ENCODE measurements around the gene RECK.
"Not testable (repeated sequence)": the region's sequence is repeated elsewhere in the genome, so short reads cannot be mapped to it uniquely, and the experiment has no call there.

RECK gene

GRCh38 chr9:36036780-36037548 lies at the start of gene RECK:
TSS of gene RECK (plus strand) at chr9:36036913. CDS start at chr9:36036999, 86 bp downstream.
- Histone ChIP-seq H3K9me3 (ENCODE audit: insufficient read depth, low read length) (no peaks in the 10 kb centered on the region), H3K27me3 (ENCODE audit: insufficient read depth, insufficient read length) (no peaks in the 10 kb centered on the region), H3K4me3 (ENCODE audit: insufficient read length, low read depth) (peak within 1 kb of the TSS; percentile 84), H3K36me3 (ENCODE audit: insufficient read depth, insufficient read length, low read length) (peaks cover 2% of the 10 kb centered on the region), H3K4me1 (ENCODE audit: insufficient read depth, insufficient read length) (no peaks in the 10 kb centered on the region), H3K9ac (ENCODE audit: insufficient read length, low read depth) (peak within 1 kb of the TSS; percentile 85)
- TF ChIP-seq YY1 (IDR thresholded peaks at IDR 0.05; ENCODE audit: insufficient read depth, insufficient read length) = peak; percentile 45
- no peak for TF ChIP-seq SUZ12 (IDR thresholded peaks at IDR 0.05; ENCODE audit: extremely low read depth, insufficient read depth, insufficient read length)
- peak; percentile 67 for DNase-seq (ENCODE audit: low read depth, low spot score)

DNA sequence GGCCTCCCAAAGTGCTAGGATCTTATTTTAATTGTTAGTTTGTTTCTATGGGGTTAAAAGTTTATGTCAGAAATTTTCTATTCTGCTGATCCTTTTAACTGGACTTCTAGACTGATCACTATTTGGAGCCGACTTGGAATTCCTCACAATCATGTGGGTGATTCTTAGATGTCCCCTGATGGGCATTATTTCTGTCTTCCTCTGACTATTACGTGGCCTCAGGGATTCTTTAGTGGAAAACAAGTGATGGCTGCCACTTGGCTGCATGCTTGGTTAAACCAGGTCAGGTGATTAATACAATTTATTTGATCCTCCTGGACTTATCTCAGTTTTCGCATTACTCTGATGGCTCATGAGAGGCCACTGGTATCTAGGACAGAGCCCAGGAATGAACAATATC lies 46.6 kb upstream of the RECK start:
- DNase-seq (ENCODE audit: low read depth, low spot score) = no peak
- TF ChIP-seq ZNF274 (IDR thresholded peaks at IDR 0.05; ENCODE audit: low read depth, low read length) (no peak), YY1 (IDR thresholded peaks at IDR 0.05; ENCODE audit: insufficient read depth, insufficient read length) (no peak), SUZ12 (IDR thresholded peaks at IDR 0.05; ENCODE audit: extremely low read depth, insufficient read depth, insufficient read length) (no peak)

DNA sequence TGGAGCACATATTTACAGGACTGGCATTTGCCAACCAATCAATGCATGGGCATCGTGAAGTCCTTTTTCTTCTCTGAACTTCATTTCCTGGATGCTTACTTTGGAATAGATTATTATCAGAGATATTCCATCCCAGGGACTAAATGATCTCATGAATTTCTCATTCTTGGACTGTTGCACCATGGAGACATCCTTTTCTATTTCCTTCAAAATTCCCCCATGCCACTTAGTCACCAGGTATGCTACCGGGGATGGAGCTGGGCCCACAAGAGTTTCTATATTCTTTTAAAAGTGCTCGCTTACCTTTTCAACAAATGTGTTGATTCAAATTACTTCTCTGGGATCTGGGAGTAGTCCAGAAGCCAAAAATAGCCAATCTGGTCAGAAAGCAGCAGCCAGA lies 43.6 kb upstream of the RECK start:
- not testable (repeated sequence) for H3K36me3 ChIP-seq (ENCODE audit: insufficient read depth, insufficient read length, low read length); H3K27me3 ChIP-seq (ENCODE audit: insufficient read depth, insufficient read length); H3K9ac ChIP-seq (ENCODE audit: insufficient read length, low read depth); H3K4me3 ChIP-seq (ENCODE audit: insufficient read length, low read depth); H3K4me1 ChIP-seq (ENCODE audit: insufficient read depth, insufficient read length); DNase-seq (ENCODE audit: low read depth, low spot score); H3K9me3 ChIP-seq (ENCODE audit: insufficient read depth, low read length)

More for the DNA sequence above, 46.6 kb upstream of the RECK start:
- no peaks in the 10 kb centered on the region for H3K9me3 ChIP-seq (ENCODE audit: insufficient read depth, low read length)
- no peaks in the 10 kb centered on the region for H3K36me3 ChIP-seq (ENCODE audit: insufficient read depth, insufficient read length, low read length)
- H3K4me3 ChIP-seq (ENCODE audit: insufficient read length, low read depth) = no peak overlapping the region
- no peaks in the 10 kb centered on the region for H3K4me1 ChIP-seq (ENCODE audit: insufficient read depth, insufficient read length)
- no peaks in the 10 kb centered on the region for H3K27me3 ChIP-seq (ENCODE audit: insufficient read depth, insufficient read length)
- H3K9ac ChIP-seq (ENCODE audit: insufficient read length, low read depth) = no peak overlapping the region

- no peaks in the 10 kb centered on the region for H3K36me3 ChIP-seq (ENCODE audit: insufficient read depth, insufficient read length, low read length)
- H3K27me3 ChIP-seq (ENCODE audit: insufficient read depth, insufficient read length) = no peaks in the 10 kb centered on the region
- TF ChIP-seq SUZ12 (IDR thresholded peaks at IDR 0.05; ENCODE audit: extremely low read depth, insufficient read depth, insufficient read length) = no peak
- no peak for TF ChIP-seq YY1 (IDR thresholded peaks at IDR 0.05; ENCODE audit: insufficient read depth, insufficient read length)
- no peak for TF ChIP-seq ZNF274 (IDR thresholded peaks at IDR 0.05; ENCODE audit: low read depth, low read length)
- H3K9ac ChIP-seq (ENCODE audit: insufficient read length, low read depth) = no peak overlapping the region
- no peak for DNase-seq (ENCODE audit: low read depth, low spot score)
- no peak overlapping the region for H3K4me3 ChIP-seq (ENCODE audit: insufficient read length, low read depth)
- peaks cover 11% of the 10 kb centered on the region for H3K9me3 ChIP-seq (ENCODE audit: insufficient read depth, low read length)
- peaks cover 4% of the 10 kb centered on the region for H3K4me1 ChIP-seq (ENCODE audit: insufficient read depth, insufficient read length)
Observed at GRCh38 chr9:35993976-35994720, 42.6 kb upstream of the RECK start.

DNA sequence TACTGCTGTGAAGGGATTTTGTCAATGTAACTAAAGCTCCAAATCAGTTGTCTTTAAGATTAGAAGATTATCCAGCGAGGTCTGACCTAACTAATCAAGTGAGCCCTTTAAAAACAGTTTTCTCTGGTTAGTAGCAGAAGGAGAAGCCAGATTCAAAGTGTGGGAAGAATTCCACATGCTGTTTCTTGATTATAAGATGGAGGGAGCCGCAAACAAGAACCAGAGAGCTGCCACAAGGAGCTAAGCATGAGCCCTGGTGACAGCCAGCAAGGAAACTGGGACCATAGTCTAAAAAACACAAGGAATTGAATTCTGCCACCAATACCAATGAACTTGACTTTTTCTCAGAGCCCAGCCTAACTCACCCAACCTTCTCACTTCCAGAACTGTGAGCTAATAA lies 41.8 kb upstream of the RECK start:
- no peaks in the 10 kb centered on the region for H3K36me3 ChIP-seq (ENCODE audit: insufficient read depth, insufficient read length, low read length)
- H3K4me1 ChIP-seq (ENCODE audit: insufficient read depth, insufficient read length) = peaks cover 4% of the 10 kb centered on the region
- H3K27me3 ChIP-seq (ENCODE audit: insufficient read depth, insufficient read length) = no peaks in the 10 kb centered on the region
- TF ChIP-seq SUZ12 (IDR thresholded peaks at IDR 0.05; ENCODE audit: extremely low read depth, insufficient read depth, insufficient read length) (no peak), ZNF274 (IDR thresholded peaks at IDR 0.05; ENCODE audit: low read depth, low read length) (no peak), YY1 (IDR thresholded peaks at IDR 0.05; ENCODE audit: insufficient read depth, insufficient read length) (no peak)
- no peak overlapping the region for H3K4me3 ChIP-seq (ENCODE audit: insufficient read length, low read depth)
- H3K9ac ChIP-seq (ENCODE audit: insufficient read length, low read depth) = no peak overlapping the region
- no peak for DNase-seq (ENCODE audit: low read depth, low spot score)
- peaks cover 11% of the 10 kb centered on the region for H3K9me3 ChIP-seq (ENCODE audit: insufficient read depth, low read length)

GRCh38 chr9:35996358-35996970 lies 40.2 kb upstream of the RECK start:
- Histone ChIP-seq H3K9me3 (ENCODE audit: insufficient read depth, low read length) (peaks cover 11% of the 10 kb centered on the region), H3K4me1 (ENCODE audit: insufficient read depth, insufficient read length) (peaks cover 4% of the 10 kb centered on the region)
- TF ChIP-seq SUZ12 (IDR thresholded peaks at IDR 0.05; ENCODE audit: extremely low read depth, insufficient read depth, insufficient read length) (no peak), ZNF274 (IDR thresholded peaks at IDR 0.05; ENCODE audit: low read depth, low read length) (no peak), YY1 (IDR thresholded peaks at IDR 0.05; ENCODE audit: insufficient read depth, insufficient read length) (no peak)

GRCh38 chr9:35997016-35997415 lies 39.7 kb upstream of the RECK start:
- H3K9me3 ChIP-seq (ENCODE audit: insufficient read depth, low read length) = peaks cover 11% of the 10 kb centered on the region
- not testable (repeated sequence) for H3K36me3 ChIP-seq (ENCODE audit: insufficient read depth, insufficient read length, low read length); H3K4me3 ChIP-seq (ENCODE audit: insufficient read length, low read depth)

More at GRCh38 chr9:35996358-35996970, 40.2 kb upstream of the RECK start:
- Histone ChIP-seq H3K36me3 (ENCODE audit: insufficient read depth, insufficient read length, low read length) (no peaks in the 10 kb centered on the region), H3K9ac (ENCODE audit: insufficient read length, low read depth) (no peak overlapping the region), H3K4me3 (ENCODE audit: insufficient read length, low read depth) (no peak overlapping the region), H3K27me3 (ENCODE audit: insufficient read depth, insufficient read length) (no peaks in the 10 kb centered on the region)
- DNase-seq (ENCODE audit: low read depth, low spot score) = peak; percentile 47

More at GRCh38 chr9:35997016-35997415, 39.7 kb upstream of the RECK start:
- H3K9ac ChIP-seq (ENCODE audit: insufficient read length, low read depth); H3K27me3 ChIP-seq (ENCODE audit: insufficient read depth, insufficient read length); DNase-seq (ENCODE audit: low read depth, low spot score); H3K4me1 ChIP-seq (ENCODE audit: insufficient read depth, insufficient read length): not testable (repeated sequence)

Measured in NT2/D1 (cell line).